ENCODE results near the gene FAAH. TPM values are rescaled to one million over a fixed set of nuclear protein-coding genes. Genes with fewer than 3 reads are reported as not detected.

Gene FAAH
- total RNA-seq, 1 experiment from 2014 or later, result not detected

DNA sequence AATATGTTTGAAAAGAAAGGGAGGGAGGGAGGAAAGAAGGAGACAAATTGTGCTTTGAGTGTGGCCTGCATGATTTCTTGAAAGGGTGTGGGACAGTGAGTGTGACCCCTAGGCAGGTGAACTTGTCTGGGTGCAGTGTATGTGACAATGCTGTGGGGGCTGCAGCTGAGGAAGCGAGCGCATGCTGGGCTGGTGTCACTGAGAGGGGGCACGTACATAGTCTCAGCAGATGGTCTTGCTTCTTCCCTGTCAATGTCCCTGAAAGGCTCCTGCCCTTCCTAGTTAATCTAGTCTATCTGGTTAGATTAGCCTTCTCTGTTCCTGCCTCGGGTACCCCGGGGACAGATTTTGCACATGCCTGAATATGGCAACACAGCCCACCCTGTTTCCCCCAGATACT lies 9.8 kb downstream of the FAAH start:
- no peak overlapping the region for H3K27ac ChIP-seq (ENCODE audit: low read length)
- no peaks in the 10 kb centered on the region for H3K27me3 ChIP-seq (ENCODE audit: low read length)
- H4K20me1 ChIP-seq (ENCODE audit: insufficient read depth, low read depth, low read length), result no peaks in the 10 kb centered on the region
- no peak overlapping the region for H3K4me3 ChIP-seq (ENCODE audit: low read length)
- no peaks in the 10 kb centered on the region for H3K9me3 ChIP-seq (ENCODE audit: low read length)
- no peak overlapping the region for H2AFZ ChIP-seq (ENCODE audit: low read length)
- no peak for DNase-seq
- H3K9ac ChIP-seq (ENCODE audit: low read length), result no peak overlapping the region
- H3K36me3 ChIP-seq (ENCODE audit: insufficient read depth, low read length), result no peaks in the 10 kb centered on the region
- no peak overlapping the region for H3K4me2 ChIP-seq (ENCODE audit: low read depth, low read length, poor library complexity, severe bottlenecking)
- H3K79me2 ChIP-seq (ENCODE audit: low read length), result no peaks in the 10 kb centered on the region
- no peaks in the 10 kb centered on the region for H3K9me2 ChIP-seq (replicated peaks; ENCODE audit: insufficient read depth, low read length)
- H3K4me1 ChIP-seq (ENCODE audit: low read length), result no peaks in the 10 kb centered on the region

- no peaks in the 10 kb centered on the region for H3K9me2 ChIP-seq (replicated peaks; ENCODE audit: insufficient read depth, low read length)
- H3K27me3 ChIP-seq (ENCODE audit: low read length), result no peaks in the 10 kb centered on the region; the same call in 1 of the 2 replicates
- H2AFZ ChIP-seq (ENCODE audit: low read length), result no peak overlapping the region
- H3K36me3 ChIP-seq (ENCODE audit: insufficient read depth, low read length), result no peaks in the 10 kb centered on the region
- H4K20me1 ChIP-seq (ENCODE audit: insufficient read depth, low read depth, low read length), result no peaks in the 10 kb centered on the region
- no peak overlapping the region for H3K9ac ChIP-seq (ENCODE audit: low read length)
- H3K27ac ChIP-seq (ENCODE audit: low read length), result no peak overlapping the region
- no peak overlapping the region for H3K4me2 ChIP-seq (ENCODE audit: low read depth, low read length, poor library complexity, severe bottlenecking)
- no peaks in the 10 kb centered on the region for H3K4me1 ChIP-seq (ENCODE audit: low read length)
- no peak overlapping the region for H3K4me3 ChIP-seq (ENCODE audit: low read length)
- DNase-seq, result no peak
- H3K9me3 ChIP-seq (ENCODE audit: low read length), result no peaks in the 10 kb centered on the region
- no peaks in the 10 kb centered on the region for H3K79me2 ChIP-seq (ENCODE audit: low read length)
Measured at GRCh38 chr1:46404482-46405196, 10.5 kb downstream of the FAAH start.

DNA sequence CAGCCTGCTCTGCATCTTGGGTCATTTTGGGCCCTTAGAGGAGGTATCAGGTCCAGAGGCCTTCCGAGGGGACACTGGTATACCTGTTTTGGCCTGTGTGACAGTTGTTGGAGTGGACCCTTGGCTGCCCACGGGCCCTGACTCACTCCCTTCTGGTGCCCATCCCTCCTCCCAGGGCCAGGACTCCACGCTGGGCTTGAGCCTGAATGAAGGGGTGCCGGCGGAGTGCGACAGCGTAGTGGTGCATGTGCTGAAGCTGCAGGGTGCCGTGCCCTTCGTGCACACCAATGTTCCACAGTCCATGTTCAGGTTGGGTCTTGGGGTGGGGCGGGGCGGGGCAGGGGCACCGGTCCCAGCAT lies 11.1 kb downstream of the FAAH start:
- no peak overlapping the region for H3K4me2 ChIP-seq (ENCODE audit: low read depth, low read length, poor library complexity, severe bottlenecking)
- H3K4me1 ChIP-seq (ENCODE audit: low read length), result no peaks in the 10 kb centered on the region
- no peak overlapping the region for H3K9ac ChIP-seq (ENCODE audit: low read length)
- H2AFZ ChIP-seq (ENCODE audit: low read length), result no peak overlapping the region
- H3K79me2 ChIP-seq (ENCODE audit: low read length), result no peaks in the 10 kb centered on the region
- no peaks in the 10 kb centered on the region; the same call in 1 of the 2 replicates for H3K27me3 ChIP-seq (ENCODE audit: low read length)
- H3K36me3 ChIP-seq (ENCODE audit: insufficient read depth, low read length), result no peaks in the 10 kb centered on the region
- no peak for DNase-seq
- no peak overlapping the region for H3K4me3 ChIP-seq (ENCODE audit: low read length)
- no peak overlapping the region for H3K27ac ChIP-seq (ENCODE audit: low read length)
- H3K9me3 ChIP-seq (ENCODE audit: low read length), result no peaks in the 10 kb centered on the region
- H3K9me2 ChIP-seq (replicated peaks; ENCODE audit: insufficient read depth, low read length), result no peaks in the 10 kb centered on the region
- no peaks in the 10 kb centered on the region for H4K20me1 ChIP-seq (ENCODE audit: insufficient read depth, low read depth, low read length)

DNA sequence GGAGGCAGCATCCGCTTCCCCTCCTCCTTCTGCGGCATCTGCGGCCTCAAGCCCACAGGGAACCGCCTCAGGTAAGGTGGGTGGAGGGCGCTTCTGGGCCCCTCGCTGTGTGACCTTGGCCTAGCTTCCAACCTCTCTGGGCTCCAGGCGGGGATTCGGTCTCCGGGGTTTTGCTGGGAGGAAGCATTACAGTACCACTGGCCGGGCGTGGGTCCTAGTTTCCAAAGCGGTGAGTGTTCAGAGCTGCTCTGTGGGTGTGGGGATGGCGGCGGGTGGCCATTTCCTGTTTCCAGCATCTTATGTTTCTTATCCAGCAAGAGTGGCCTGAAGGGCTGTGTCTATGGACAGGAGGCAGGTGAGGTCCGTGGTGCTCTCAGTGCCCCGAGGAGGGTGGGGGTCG lies 11.6 kb downstream of the FAAH start:
- H3K79me2 ChIP-seq (ENCODE audit: low read length), result no peaks in the 10 kb centered on the region
- no peaks in the 10 kb centered on the region for H3K9me2 ChIP-seq (replicated peaks; ENCODE audit: insufficient read depth, low read length)
- no peaks in the 10 kb centered on the region; the same call in 1 of the 2 replicates for H3K27me3 ChIP-seq (ENCODE audit: low read length)
- DNase-seq, result no peak
- no peak overlapping the region for H3K4me2 ChIP-seq (ENCODE audit: low read depth, low read length, poor library complexity, severe bottlenecking)
- H3K27ac ChIP-seq (ENCODE audit: low read length), result no peak overlapping the region
- H3K9ac ChIP-seq (ENCODE audit: low read length), result no peak overlapping the region
- no peaks in the 10 kb centered on the region for H3K4me1 ChIP-seq (ENCODE audit: low read length)
- H3K36me3 ChIP-seq (ENCODE audit: insufficient read depth, low read length), result no peaks in the 10 kb centered on the region
- no peak overlapping the region for H2AFZ ChIP-seq (ENCODE audit: low read length)
- H4K20me1 ChIP-seq (ENCODE audit: insufficient read depth, low read depth, low read length), result no peaks in the 10 kb centered on the region
- no peaks in the 10 kb centered on the region for H3K9me3 ChIP-seq (ENCODE audit: low read length)
- no peak overlapping the region for H3K4me3 ChIP-seq (ENCODE audit: low read length)

GRCh38 chr1:46406881-46407608 lies 12.9 kb downstream of the FAAH start:
- H3K9me3 ChIP-seq (ENCODE audit: low read length), result no peaks in the 10 kb centered on the region
- no peaks in the 10 kb centered on the region for H3K36me3 ChIP-seq (ENCODE audit: insufficient read depth, low read length)
- no peaks in the 10 kb centered on the region for H4K20me1 ChIP-seq (ENCODE audit: insufficient read depth, low read depth, low read length)
- H3K4me2 ChIP-seq (ENCODE audit: low read depth, low read length, poor library complexity, severe bottlenecking), result no peak overlapping the region
- H3K4me1 ChIP-seq (ENCODE audit: low read length), result no peaks in the 10 kb centered on the region
- no peak overlapping the region for H2AFZ ChIP-seq (ENCODE audit: low read length)
- no peak overlapping the region for H3K9ac ChIP-seq (ENCODE audit: low read length)
- H3K4me3 ChIP-seq (ENCODE audit: low read length), result no peak overlapping the region
- H3K27ac ChIP-seq (ENCODE audit: low read length), result no peak overlapping the region
- H3K27me3 ChIP-seq (ENCODE audit: low read length), result no peaks in the 10 kb centered on the region; the same call in 1 of the 2 replicates
- no peaks in the 10 kb centered on the region for H3K9me2 ChIP-seq (replicated peaks; ENCODE audit: insufficient read depth, low read length)
- no peak for DNase-seq
- no peaks in the 10 kb centered on the region for H3K79me2 ChIP-seq (ENCODE audit: low read length)

DNA sequence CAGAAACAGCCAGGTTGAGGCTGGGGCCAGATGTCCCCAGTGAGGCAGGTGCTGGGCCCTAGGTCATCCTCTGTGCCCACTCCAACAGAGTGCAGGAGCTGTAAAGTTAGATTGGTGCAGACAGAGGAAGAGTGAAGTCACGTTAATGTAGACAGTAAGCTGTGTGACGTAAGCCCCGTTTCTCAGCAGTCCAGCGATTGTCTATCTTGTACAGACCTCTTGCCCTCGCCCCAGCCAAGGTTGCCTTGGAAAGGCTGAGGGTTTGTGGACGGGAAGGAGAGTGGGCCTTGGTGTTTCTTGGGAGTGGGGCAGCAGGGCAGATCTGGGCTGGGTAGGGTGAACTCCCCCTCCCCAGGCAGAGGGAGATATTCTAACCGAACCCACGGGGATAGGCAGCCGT lies 13.5 kb downstream of the FAAH start:
- Histone ChIP-seq H2AFZ (ENCODE audit: low read length) (no peak overlapping the region), H3K79me2 (ENCODE audit: low read length) (no peaks in the 10 kb centered on the region), H3K4me3 (ENCODE audit: low read length) (no peak overlapping the region), H3K9ac (ENCODE audit: low read length) (no peak overlapping the region), H4K20me1 (ENCODE audit: insufficient read depth, low read depth, low read length) (no peaks in the 10 kb centered on the region), H3K4me1 (ENCODE audit: low read length) (no peaks in the 10 kb centered on the region), H3K9me2 (replicated peaks; ENCODE audit: insufficient read depth, low read length) (no peaks in the 10 kb centered on the region), H3K27me3 (ENCODE audit: low read length) (no peaks in the 10 kb centered on the region; the same call in 1 of the 2 replicates), H3K9me3 (ENCODE audit: low read length) (no peaks in the 10 kb centered on the region), H3K36me3 (ENCODE audit: insufficient read depth, low read length) (no peaks in the 10 kb centered on the region), H3K27ac (ENCODE audit: low read length) (no peak overlapping the region), H3K4me2 (ENCODE audit: low read depth, low read length, poor library complexity, severe bottlenecking) (no peak overlapping the region)
- DNase-seq, result no peak

- no peaks in the 10 kb centered on the region for H4K20me1 ChIP-seq (ENCODE audit: insufficient read depth, low read depth, low read length)
- H3K4me2 ChIP-seq (ENCODE audit: low read depth, low read length, poor library complexity, severe bottlenecking), result no peak overlapping the region
- H3K4me1 ChIP-seq (ENCODE audit: low read length), result no peaks in the 10 kb centered on the region
- no peak overlapping the region for H2AFZ ChIP-seq (ENCODE audit: low read length)
- no peak overlapping the region for H3K27ac ChIP-seq (ENCODE audit: low read length)
- no peaks in the 10 kb centered on the region for H3K9me2 ChIP-seq (replicated peaks; ENCODE audit: insufficient read depth, low read length)
- H3K27me3 ChIP-seq (ENCODE audit: low read length), result no peaks in the 10 kb centered on the region; the same call in 1 of the 2 replicates
- no peak for DNase-seq
- H3K79me2 ChIP-seq (ENCODE audit: low read length), result no peaks in the 10 kb centered on the region
- no peak overlapping the region for H3K9ac ChIP-seq (ENCODE audit: low read length)
- H3K4me3 ChIP-seq (ENCODE audit: low read length), result no peak overlapping the region
- H3K36me3 ChIP-seq (ENCODE audit: insufficient read depth, low read length), result no peaks in the 10 kb centered on the region
- no peaks in the 10 kb centered on the region for H3K9me3 ChIP-seq (ENCODE audit: low read length)
Measured at GRCh38 chr1:46408356-46409062, 14.4 kb downstream of the FAAH start.

DNA sequence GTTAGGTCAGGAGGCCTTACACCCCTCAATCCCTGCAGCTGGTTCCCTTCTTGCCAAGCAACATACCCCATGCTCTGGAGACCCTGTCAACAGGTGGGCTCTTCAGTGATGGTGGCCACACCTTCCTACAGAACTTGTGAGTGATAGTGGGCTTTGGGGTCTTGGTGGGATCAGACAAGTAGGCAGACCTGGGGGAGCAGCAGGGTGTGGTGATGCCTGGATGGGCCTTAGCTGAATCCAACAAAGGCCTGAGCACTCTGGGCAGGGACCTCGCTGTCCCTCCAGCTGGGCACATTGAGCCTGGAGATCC lies 14.9 kb downstream of the FAAH start:
- Histone ChIP-seq H3K9me2 (replicated peaks; ENCODE audit: insufficient read depth, low read length) (no peaks in the 10 kb centered on the region), H3K4me1 (ENCODE audit: low read length) (no peaks in the 10 kb centered on the region), H3K36me3 (ENCODE audit: insufficient read depth, low read length) (no peaks in the 10 kb centered on the region), H3K27me3 (ENCODE audit: low read length) (no peaks in the 10 kb centered on the region; the same call in 1 of the 2 replicates), H3K4me2 (ENCODE audit: low read depth, low read length, poor library complexity, severe bottlenecking) (no peak overlapping the region), H4K20me1 (ENCODE audit: insufficient read depth, low read depth, low read length) (no peaks in the 10 kb centered on the region), H3K9ac (ENCODE audit: low read length) (no peak overlapping the region), H3K9me3 (ENCODE audit: low read length) (no peaks in the 10 kb centered on the region), H2AFZ (ENCODE audit: low read length) (no peak overlapping the region), H3K4me3 (ENCODE audit: low read length) (no peak overlapping the region), H3K27ac (ENCODE audit: low read length) (no peak overlapping the region), H3K79me2 (ENCODE audit: low read length) (no peaks in the 10 kb centered on the region)
- DNase-seq, result no peak

Data from Karpas-422 (cell line).